Vagina (tissue), 2 donors: ENCODE results near the gene PADI3.

Source experiments
- CTCF ChIP-seq, 3 experiments: fragments of 450-650 bp in 2 of 3; fragments of 200-600 bp in 1 of 3; sonication (generic) in 1 of 3; IDR thresholded peaks; one replicate each; pipeline ENCODE4 v1.5.1; 2017 to 2019; ENCODE audit warnings: antibody characterized with exemption in 3 of 3, mild to moderate bottlenecking in 2 of 3, moderate library complexity in 2 of 3
- POLR2A ChIP-seq, 2 donors: fragments of 450-650 bp; IDR thresholded peaks; one replicate each; pipeline ENCODE4 v1.6.1; 2017; ENCODE audit warnings: antibody characterized with exemption in 2 of 2, mild to moderate bottlenecking in 2 of 2, moderate library complexity in 2 of 2

- TF ChIP-seq POLR2A (IDR thresholded peaks at IDR 0.05) (no peak), CTCF (IDR thresholded peaks at IDR 0.05) (no peak)
Observed at GRCh38 chr1:17289721-17290120, 40.8 kb downstream of the PADI3 start.
